SK-N-SH (cell line): ENCODE measurements around the gene UBE4B. TPM values are rescaled to one million over a fixed set of nuclear protein-coding genes. Genes with fewer than 3 reads are reported as not detected.

ENCODE experiments used
- CTCF ChIA-PET: fragments of 300-600, 350-600 bp; formaldehyde crosslinking; extraction: SDS; loops from one replicate; lab custom pipeline; 2021; lab: Yijun Ruan, JAX
- POLR2A ChIA-PET: fragments of 350-600 bp; sonication (Branson Sonifier 250); formaldehyde crosslinking; extraction: SDS; loops from one replicate; lab custom pipeline; 2020; ENCODE audit warnings: antibody characterized with exemption, inconsistent platforms; lab: Yijun Ruan, JAX
- DNase-seq: peaks from one replicate; pipeline ENCODE4 v3.0.0; 2012
- H2AFZ ChIP-seq: fragments of 200-600 bp; sonication (generic); 2 replicates; pipeline ENCODE4 v1.8.1; 2016; ENCODE audit warnings: antibody characterized with exemption, mild to moderate bottlenecking, low read depth
- H3F3A ChIP-seq: fragments of 200-600 bp; sonication (generic); replicated peaks from 2 replicates; pipeline ENCODE3; 2016; ENCODE audit warnings: antibody characterized with exemption, mild to moderate bottlenecking; ENCODE audit not compliant: insufficient read depth
- H3K27ac ChIP-seq, 2 experiments: fragments of 200-500 bp in 1 of 2; fragments of 200-600 bp in 1 of 2; sonication (Bioruptor generic) in 1 of 2; sonication (generic), shearing (Covaris generic) in 1 of 2; 2 replicates each; pipeline versions ENCODE4 v1.5.1 to v1.6.1; 2014 to 2016; ENCODE audit warnings: low read depth in 2 of 2, inconsistent platforms in 1 of 2, low read length in 1 of 2, mild to moderate bottlenecking in 1 of 2, mixed read lengths in 1 of 2
- H3K27me3 ChIP-seq: fragments of 200-600 bp; sonication (generic), shearing (Covaris generic); 2 replicates; pipeline ENCODE4 v1.6.1; 2016; ENCODE audit warnings: mixed run types; ENCODE audit not compliant: insufficient read depth
- H3K36me3 ChIP-seq, 2 experiments: fragments of 200-500 bp in 1 of 2; fragments of 200-600 bp in 1 of 2; sonication (Bioruptor generic) in 1 of 2; sonication (generic) in 1 of 2; replicated peaks in 1 of 2; 2 replicates each; pipeline versions ENCODE3 to v1.5.1; 2014 to 2016; ENCODE audit warnings: low read length in 1 of 2, mild to moderate bottlenecking in 1 of 2; ENCODE audit not compliant: insufficient read depth in 2 of 2, control insufficient read depth in 1 of 2
- H3K4me1 ChIP-seq, 2 experiments: fragments of 200-500 bp in 1 of 2; fragments of 200-600 bp in 1 of 2; sonication (Bioruptor generic) in 1 of 2; sonication (generic), shearing (Covaris generic) in 1 of 2; 2 replicates each; pipeline versions ENCODE4 v1.5.1 to v1.6.1; 2014 to 2016; ENCODE audit warnings: low read depth in 1 of 2, low read length in 1 of 2, mixed run types in 1 of 2; ENCODE audit not compliant: insufficient read depth in 2 of 2, control insufficient read depth in 1 of 2
- H3K4me2 ChIP-seq: fragments of 200-600 bp; sonication (generic), shearing (Covaris generic); 2 replicates; pipeline ENCODE4 v1.6.1; 2017; ENCODE audit warnings: mixed run types
- H3K4me3 ChIP-seq, 2 experiments: fragments of 200-500 bp in 1 of 2; fragments of 200-600 bp in 1 of 2; sonication (Bioruptor generic) in 1 of 2; sonication (generic), shearing (Covaris generic) in 1 of 2; 2 replicates each; pipeline versions ENCODE4 v1.5.1 to v1.8.1; 2014 to 2016; ENCODE audit warnings: low read depth in 2 of 2, inconsistent platforms in 1 of 2, low read length in 1 of 2, mild to moderate bottlenecking in 1 of 2, mixed read lengths in 1 of 2, moderate library complexity in 1 of 2
- H3K79me2 ChIP-seq: fragments of 200-600 bp; sonication (generic); 2 replicates; pipeline ENCODE4 v1.8.1; 2017; ENCODE audit warnings: mild to moderate bottlenecking; ENCODE audit not compliant: insufficient read depth
- H3K9ac ChIP-seq: fragments of 200-600 bp; sonication (generic); 2 replicates; pipeline ENCODE4 v1.6.1; 2017; ENCODE audit warnings: mixed run types
- H3K9me2 ChIP-seq: fragments of 200-600 bp; sonication (generic); 2 replicates; pipeline ENCODE4 v1.6.1; 2017; ENCODE audit warnings: mixed run types
- H3K9me3 ChIP-seq: fragments of 200-600 bp; sonication (generic); 2 replicates; pipeline ENCODE4 v1.6.1; 2017; ENCODE audit warnings: mixed run types, mild to moderate bottlenecking, moderate library complexity
- H4K20me1 ChIP-seq: fragments of 200-600 bp; sonication (generic); 2 replicates; pipeline ENCODE4 v1.6.1; 2017; ENCODE audit warnings: mild to moderate bottlenecking, mixed run types; ENCODE audit not compliant: insufficient read depth
- CTCF ChIP-seq: fragments of 200-600 bp; sonication (generic); IDR thresholded peaks from 2 replicates; pipeline ENCODE4 v1.6.1; 2017; ENCODE audit warnings: antibody characterized with exemption, mild to moderate bottlenecking, moderate library complexity
- FOSL2 ChIP-seq: IDR thresholded peaks from 2 replicates; pipeline ENCODE4 v1.4.0; 2012; ENCODE audit warnings: low read depth, mild to moderate bottlenecking, moderate library complexity, borderline replicate concordance
- IRF3 ChIP-seq: fragments of 150-350 bp; IDR thresholded peaks from 2 replicates; pipeline ENCODE4 v1.6.1; 2016; ENCODE audit warnings: mild to moderate bottlenecking, low read depth, low read length
- PBX3 ChIP-seq: IDR thresholded peaks from 2 replicates; pipeline ENCODE4; 2012
- RCOR1 ChIP-seq: fragments of 150-350 bp; IDR thresholded peaks from 2 replicates; pipeline ENCODE4 v1.6.1; 2017; ENCODE audit warnings: antibody characterized with exemption, low read length
- RXRA ChIP-seq: IDR thresholded peaks from 2 replicates; pipeline ENCODE4 v1.4.0; 2012; ENCODE audit warnings: low read depth, mild to moderate bottlenecking, borderline replicate concordance
- SIN3A ChIP-seq: IDR thresholded peaks from 2 replicates; pipeline ENCODE4 v1.6.1; 2012; ENCODE audit warnings: low read depth, mild to moderate bottlenecking, low read length, moderate library complexity, borderline replicate concordance
- USF1 ChIP-seq: IDR thresholded peaks from 2 replicates; pipeline ENCODE4 v1.4.0; 2012; ENCODE audit warnings: low read depth, borderline replicate concordance
- WGBS: methylation state at CpG from one replicate; pipeline ENCODE4 v1.1.6; 2017; ENCODE audit warnings: low lambda C conversion rate; 5-methylcytosine and 5-hydroxymethylcytosine counted together
- polyA plus RNA-seq, 3 experiments: library from polyadenylated mRNA; depleted of rRNA; stranded (reverse); fragments of >200 nt; gene quantifications; 2 replicates each; pipeline ENCODE4 v1.2.3, GENCODE V29; 2012

Gene UBE4B
- polyA plus RNA-seq, 1 of the 3 experiments (the other 2 are of a cell fraction): 19.1 TPM

GRCh38 chr1:10075732-10076131 is 43.0 kb downstream of the UBE4B start:
- Histone ChIP-seq H3K4me1 (peaks cover 6 to 22% of the 10 kb centered on the region in 2 experiments; a peak in 3 of 4 replicates), H3K27me3 (no peaks in the 10 kb centered on the region), H3K4me2 (no peak overlapping the region), H3K79me2 (peaks cover 75% of the 10 kb centered on the region), H3K9me2 (no peaks in the 10 kb centered on the region), H2AFZ (no peak overlapping the region), H3K36me3 (peaks cover 2 to 13% of the 10 kb centered on the region in 2 experiments), H3K9ac (no peak overlapping the region), H3K9me3 (no peaks in the 10 kb centered on the region), H4K20me1 (peaks cover 5% of the 10 kb centered on the region), H3F3A (peaks cover 25% of the 10 kb centered on the region), H3K27ac (peak overlapping the region in 1 of 2 experiments; percentile 91; a peak in 2 of 4 replicates), H3K4me3 (no peak overlapping the region)
- 96% methylated on average over 9 of the region's 9 CpGs for WGBS
- ChIA-PET POLR2A (no interaction called here), CTCF (interaction anchor here (0.6 kb wide), 1 partner anchor 17 kb away, joined by 3 read pairs; no protein-coding TSS in a partner anchor)
- TF ChIP-seq PBX3: no peak
- no peak for TF ChIP-seq CTCF
- no peak for DNase-seq

GRCh38 chr1:10078494-10078893 is 45.7 kb downstream of the UBE4B start:
- Histone ChIP-seq H3K27me3 (no peaks in the 10 kb centered on the region), H3F3A (peaks cover 21% of the 10 kb centered on the region)
- TF ChIP-seq USF1: no peak
- TF ChIP-seq RXRA: no peak
- no peak for TF ChIP-seq IRF3
- no peak for TF ChIP-seq SIN3A
- TF ChIP-seq RCOR1: no peak
- no peak for TF ChIP-seq FOSL2
- TF ChIP-seq, all 33 proteins: peak for 0
- H2AFZ ChIP-seq: no peak overlapping the region
- no peak overlapping the region for H3K4me3 ChIP-seq
- peaks cover 0 to 13% of the 10 kb centered on the region in 2 experiments for H3K36me3 ChIP-seq
- peaks cover 6 to 19% of the 10 kb centered on the region in 2 experiments; a peak in 3 of 4 replicates for H3K4me1 ChIP-seq
- ChIA-PET CTCF (no interaction called here), POLR2A (interaction anchor here (0.8 kb wide), 1 partner anchor 709 kb away, joined by 3 read pairs; no protein-coding TSS in a partner anchor)
- H3K27ac ChIP-seq: no peak overlapping the region
- H3K9ac ChIP-seq: no peak overlapping the region
- no peak overlapping the region for H3K4me2 ChIP-seq
- peaks cover 5% of the 10 kb centered on the region for H4K20me1 ChIP-seq
- 95% methylated on average over 4 of the region's 4 CpGs for whole genome bisulfite sequencing
- no peaks in the 10 kb centered on the region for H3K9me3 ChIP-seq
- DNase-seq: no peak
- peaks cover 68% of the 10 kb centered on the region for H3K79me2 ChIP-seq
- no peaks in the 10 kb centered on the region for H3K9me2 ChIP-seq
